Retinal pigment epithelial cell (primary cell): Measurements from ENCODE around the gene COMT.

ENCODE experiments used
- DNase-seq: peaks from one replicate; pipeline ENCODE4 v3.0.0-alpha.2; 2010; ENCODE audit warnings: low read depth
- H3K4me3 ChIP-seq: 2 replicates; pipeline ENCODE4 v1.5.1; 2011; ENCODE audit warnings: mild to moderate bottlenecking, low read length, control low read depth, moderate library complexity
- TF ChIP-seq, protein P1 (sequence below): conservative IDR thresholded peaks from 2 replicates; pipeline ENCODE4 v1.5.1; 2011; ENCODE audit warnings: low read depth, low read length, control low read depth, inconsistent platforms

The COMT gene

DNA sequence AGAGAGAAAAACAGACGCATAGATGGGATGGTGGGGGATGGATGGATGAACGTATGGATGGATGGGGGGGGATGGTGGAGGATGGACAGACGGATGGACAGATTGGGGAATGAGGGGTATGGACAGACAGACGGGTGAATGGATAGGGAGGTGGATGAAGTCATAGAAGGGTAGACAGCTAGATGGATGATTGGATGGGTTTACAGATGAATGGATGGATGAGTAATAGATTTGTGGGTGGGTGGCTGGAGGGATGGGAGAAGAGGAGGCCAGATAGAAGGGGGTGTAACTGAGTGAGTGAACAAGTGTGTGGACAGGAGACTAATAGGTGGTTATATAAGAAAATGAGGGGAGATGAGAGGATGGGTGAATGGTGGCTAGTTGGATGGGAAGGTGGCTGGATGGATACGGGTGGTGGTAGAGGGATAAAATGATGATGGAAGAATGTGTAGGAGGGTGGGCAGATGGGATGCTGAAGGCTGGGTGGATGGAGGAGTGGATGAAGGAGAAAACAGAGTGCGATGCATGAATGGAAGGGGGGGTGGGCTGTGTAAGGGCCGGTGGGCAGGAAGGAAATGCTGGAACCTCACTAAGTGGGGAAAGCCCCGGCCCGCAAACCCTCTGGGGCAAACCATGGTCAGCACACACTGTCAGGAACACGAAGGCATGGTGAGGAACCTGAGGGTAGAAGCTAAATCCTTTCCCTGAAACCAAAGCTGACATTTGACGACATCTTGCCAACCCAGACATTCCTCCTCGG lies 53.5 kb downstream of the COMT start:
- no peak for DNase-seq
- TF ChIP-seq, protein P1, sequence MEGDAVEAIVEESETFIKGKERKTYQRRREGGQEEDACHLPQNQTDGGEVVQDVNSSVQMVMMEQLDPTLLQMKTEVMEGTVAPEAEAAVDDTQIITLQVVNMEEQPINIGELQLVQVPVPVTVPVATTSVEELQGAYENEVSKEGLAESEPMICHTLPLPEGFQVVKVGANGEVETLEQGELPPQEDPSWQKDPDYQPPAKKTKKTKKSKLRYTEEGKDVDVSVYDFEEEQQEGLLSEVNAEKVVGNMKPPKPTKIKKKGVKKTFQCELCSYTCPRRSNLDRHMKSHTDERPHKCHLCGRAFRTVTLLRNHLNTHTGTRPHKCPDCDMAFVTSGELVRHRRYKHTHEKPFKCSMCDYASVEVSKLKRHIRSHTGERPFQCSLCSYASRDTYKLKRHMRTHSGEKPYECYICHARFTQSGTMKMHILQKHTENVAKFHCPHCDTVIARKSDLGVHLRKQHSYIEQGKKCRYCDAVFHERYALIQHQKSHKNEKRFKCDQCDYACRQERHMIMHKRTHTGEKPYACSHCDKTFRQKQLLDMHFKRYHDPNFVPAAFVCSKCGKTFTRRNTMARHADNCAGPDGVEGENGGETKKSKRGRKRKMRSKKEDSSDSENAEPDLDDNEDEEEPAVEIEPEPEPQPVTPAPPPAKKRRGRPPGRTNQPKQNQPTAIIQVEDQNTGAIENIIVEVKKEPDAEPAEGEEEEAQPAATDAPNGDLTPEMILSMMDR, result no peak
- no peak overlapping the region for H3K4me3 ChIP-seq

DNA sequence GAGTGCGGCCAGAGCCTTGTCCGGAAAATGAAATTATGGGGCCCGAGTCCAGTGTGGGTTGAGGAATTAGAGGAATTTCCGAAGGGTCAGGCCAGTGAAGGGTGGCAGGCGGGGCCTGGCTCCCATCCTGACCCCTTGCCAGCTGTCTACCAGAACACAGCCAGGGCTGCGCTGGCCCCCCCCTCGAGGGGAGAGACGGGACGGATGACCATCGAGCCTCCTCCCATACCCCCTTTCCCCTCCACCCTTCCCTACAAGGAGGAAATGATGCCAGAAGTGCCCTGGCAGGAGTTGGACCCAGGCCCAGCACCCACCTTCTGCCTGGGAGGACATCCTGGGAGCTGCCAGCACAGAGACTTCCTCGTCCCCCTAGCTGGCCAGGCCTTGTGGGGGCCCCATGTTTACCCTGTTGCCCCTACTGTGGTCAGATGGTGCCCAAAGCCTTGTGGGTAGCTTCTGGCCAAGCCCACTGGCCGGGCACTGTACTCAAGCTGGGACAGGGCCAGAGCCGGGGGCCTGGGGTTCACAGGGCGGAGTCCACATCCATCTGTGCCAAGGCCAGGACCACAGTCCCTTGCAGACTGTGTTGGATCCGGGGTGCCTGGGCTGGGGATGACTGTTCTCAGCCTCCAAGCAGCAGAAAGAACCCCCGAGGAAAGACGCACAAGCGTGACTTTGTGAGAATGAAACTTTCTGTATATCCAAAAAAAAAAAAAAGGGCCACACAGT lies 54.2 kb downstream of the COMT start:
- no peak for DNase-seq
- TF ChIP-seq, protein P1, result no peak
- H3K4me3 ChIP-seq, result no peak overlapping the region

- no peak for DNase-seq
- no peak overlapping the region for H3K4me3 ChIP-seq
- TF ChIP-seq, protein P1, result no peak
Observed at GRCh38 chr22:19996694-19997384, 55.3 kb downstream of the COMT start.

DNA sequence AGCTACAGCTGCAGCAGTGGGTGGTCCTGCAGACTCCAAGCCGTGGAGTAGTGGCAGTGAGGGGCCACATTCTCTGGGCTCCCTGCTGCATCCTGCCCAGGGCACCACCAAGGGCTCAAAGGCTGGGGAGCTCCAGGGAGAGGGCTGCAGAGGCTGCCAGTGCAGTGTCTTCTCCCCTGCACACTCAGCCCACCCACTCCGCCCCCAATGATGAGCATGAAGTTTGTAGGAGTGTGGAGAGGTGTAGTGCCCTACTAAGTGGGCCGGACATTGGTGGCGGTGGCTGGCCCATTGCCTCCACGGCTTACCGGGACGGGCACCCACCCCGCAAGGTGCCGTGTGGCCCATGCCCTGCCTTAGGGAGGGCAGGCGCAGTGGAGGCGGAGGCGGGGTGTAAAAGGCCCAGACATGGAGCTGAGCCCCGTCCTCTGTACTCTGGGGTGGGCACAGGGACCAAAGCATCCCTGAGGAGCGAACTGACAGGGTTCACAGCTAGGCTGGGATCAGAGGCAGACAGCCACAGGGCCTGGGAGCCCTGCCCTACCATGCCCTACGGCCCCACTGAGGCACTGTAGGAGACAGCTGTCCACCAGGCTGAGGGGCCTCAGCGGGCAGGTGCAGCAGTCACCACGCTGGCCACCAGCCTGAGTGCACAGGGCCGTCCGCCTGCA lies 56.1 kb downstream of the COMT start:
- TF ChIP-seq, protein P1, result no peak
- DNase-seq, result no peak
- no peak overlapping the region for H3K4me3 ChIP-seq

GRCh38 chr22:19998232-19998951 lies 56.8 kb downstream of the COMT start:
- TF ChIP-seq, protein P1, result no peak
- no peak overlapping the region for H3K4me3 ChIP-seq
- DNase-seq, result no peak

GRCh38 chr22:19998991-19999820 lies 57.6 kb downstream of the COMT start:
- no peak for DNase-seq
- TF ChIP-seq, protein P1, result peak; percentile 15
- no peak overlapping the region for H3K4me3 ChIP-seq
